Measurements from ENCODE around the gene RASSF5. TPM values are rescaled to one million over a fixed set of nuclear protein-coding genes. Genes with fewer than 3 reads are reported as not detected.

RASSF5 gene
- total RNA-seq, 4 donors from 2014 or later, result 14.0 to 16.4 (median 14.5) TPM

- Histone ChIP-seq H3K4me3 (replicated peaks in 1 of 3) (no peak overlapping the region), H3K27me3 (no peaks in the 10 kb centered on the region), H3K4me1 (peaks cover 20 to 43% of the 10 kb centered on the region in 2 donors), H3K9me3 (no peaks in the 10 kb centered on the region), H3K27ac (no peak overlapping the region), H3K36me3 (no peaks in the 10 kb centered on the region)
- DNase-seq, result no peak
- intact Hi-C loops (cut with DNase I), result loop anchor here (10.0 kb wide), 2 partner anchors 46 to 166 kb away; no protein-coding TSS in a partner anchor
- TF ChIP-seq POLR2A (IDR thresholded peaks at IDR 0.05), result no peak
- TF ChIP-seq, protein P1, sequence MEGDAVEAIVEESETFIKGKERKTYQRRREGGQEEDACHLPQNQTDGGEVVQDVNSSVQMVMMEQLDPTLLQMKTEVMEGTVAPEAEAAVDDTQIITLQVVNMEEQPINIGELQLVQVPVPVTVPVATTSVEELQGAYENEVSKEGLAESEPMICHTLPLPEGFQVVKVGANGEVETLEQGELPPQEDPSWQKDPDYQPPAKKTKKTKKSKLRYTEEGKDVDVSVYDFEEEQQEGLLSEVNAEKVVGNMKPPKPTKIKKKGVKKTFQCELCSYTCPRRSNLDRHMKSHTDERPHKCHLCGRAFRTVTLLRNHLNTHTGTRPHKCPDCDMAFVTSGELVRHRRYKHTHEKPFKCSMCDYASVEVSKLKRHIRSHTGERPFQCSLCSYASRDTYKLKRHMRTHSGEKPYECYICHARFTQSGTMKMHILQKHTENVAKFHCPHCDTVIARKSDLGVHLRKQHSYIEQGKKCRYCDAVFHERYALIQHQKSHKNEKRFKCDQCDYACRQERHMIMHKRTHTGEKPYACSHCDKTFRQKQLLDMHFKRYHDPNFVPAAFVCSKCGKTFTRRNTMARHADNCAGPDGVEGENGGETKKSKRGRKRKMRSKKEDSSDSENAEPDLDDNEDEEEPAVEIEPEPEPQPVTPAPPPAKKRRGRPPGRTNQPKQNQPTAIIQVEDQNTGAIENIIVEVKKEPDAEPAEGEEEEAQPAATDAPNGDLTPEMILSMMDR (IDR thresholded peaks at IDR 0.05), result no peak
- WGBS, 2 donors, result 62 to 81% methylated on average over 1 to 2 of the region's 2 CpGs
Measured at GRCh38 chr1:206498685-206499084, 8.6 kb upstream of the RASSF5 start.

DNA sequence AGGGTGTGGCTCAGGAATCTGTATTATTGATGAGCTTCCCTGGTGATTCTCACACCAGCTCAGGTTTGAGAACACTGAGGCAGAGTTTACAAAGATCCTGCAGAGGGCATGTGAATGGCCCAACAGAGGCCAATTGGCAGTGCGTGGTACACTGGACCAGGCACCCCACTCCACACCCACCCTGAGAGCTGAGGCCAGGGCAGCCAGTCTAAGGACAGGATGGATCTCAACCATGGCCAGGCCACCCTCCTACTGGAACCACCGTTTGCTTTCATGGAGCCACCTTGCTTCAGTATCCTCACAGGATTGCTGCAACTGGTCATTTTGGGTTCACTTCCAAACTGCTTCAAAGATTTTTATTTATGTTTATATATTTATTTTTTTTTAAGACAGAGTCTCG lies 7.3 kb upstream of the RASSF5 start:
- Histone ChIP-seq H3K4me1 (peaks cover 20 to 57% of the 10 kb centered on the region in 2 donors), H3K4me3 (replicated peaks in 1 of 3) (no peak overlapping the region), H3K36me3 (no peaks in the 10 kb centered on the region), H3K27me3 (no peaks in the 10 kb centered on the region), H3K9me3 (no peaks in the 10 kb centered on the region), H3K27ac (peak overlapping the region in 1 of 3 donors; percentile 90)
- intact Hi-C loops (cut with DNase I), result no loop called here
- DNase-seq, result no peak
- whole genome bisulfite sequencing, 2 donors, result 94 to 97% methylated on average over 3 of the region's 3 CpGs
- TF ChIP-seq, protein P1 (IDR thresholded peaks at IDR 0.05), result no peak
- TF ChIP-seq POLR2A (IDR thresholded peaks at IDR 0.05), result no peak

DNA sequence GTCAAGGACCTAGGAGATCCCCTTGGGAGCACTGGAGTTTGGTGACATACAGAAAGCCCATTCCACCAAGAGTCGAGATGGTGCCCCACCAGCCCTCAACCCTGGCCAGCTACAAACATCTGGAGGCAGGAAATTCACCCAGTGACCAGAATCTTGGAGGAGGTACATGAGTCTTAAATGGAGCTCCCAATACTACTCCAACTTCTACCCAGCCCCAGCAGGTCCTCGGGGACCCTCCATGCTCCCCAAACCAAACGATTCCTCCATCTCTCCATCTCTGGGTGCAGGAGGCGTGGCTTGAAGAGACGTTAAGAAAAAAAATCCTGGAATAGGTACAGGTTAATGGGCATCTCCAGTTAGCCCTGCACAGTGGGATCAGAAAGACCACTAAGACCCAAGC lies 5.5 kb upstream of the RASSF5 start:
- no peak for TF ChIP-seq POLR2A (IDR thresholded peaks at IDR 0.05)
- TF ChIP-seq, protein P1 (IDR thresholded peaks at IDR 0.05), result no peak
- intact Hi-C loops (cut with DNase I), result no loop called here
- DNase-seq, result no peak
- Histone ChIP-seq H3K36me3 (no peaks in the 10 kb centered on the region), H3K9me3 (no peaks in the 10 kb centered on the region), H3K27ac (peak overlapping the region; percentile 82 to 93 (median 90)), H3K27me3 (no peaks in the 10 kb centered on the region), H3K4me1 (peaks cover 16 to 58% of the 10 kb centered on the region in 2 donors), H3K4me3 (replicated peaks in 1 of 3) (no peak overlapping the region)
- WGBS, 2 donors, result 83 to 84% methylated on average over 5 of the region's 5 CpGs

DNA sequence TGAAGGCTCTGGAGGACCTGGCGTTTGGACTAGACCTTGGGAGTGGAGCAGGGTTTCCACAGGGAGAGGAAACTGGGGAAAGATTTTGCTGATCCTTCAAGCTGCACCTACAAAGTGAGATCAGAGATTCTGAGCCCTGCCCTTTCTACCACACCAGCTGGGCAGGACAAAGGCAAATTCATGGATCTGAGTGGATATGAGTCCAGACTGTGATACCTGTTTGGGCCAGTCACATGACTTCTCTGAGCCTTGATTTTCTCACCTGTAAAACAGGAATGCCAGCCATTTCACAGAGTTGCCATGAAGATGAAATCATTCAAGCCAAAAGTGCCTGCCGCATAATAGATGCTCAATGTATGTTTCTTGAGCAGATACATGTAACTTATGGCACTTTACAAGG lies 4.9 kb upstream of the RASSF5 start:
- no peaks in the 10 kb centered on the region for H3K36me3 ChIP-seq
- intact Hi-C loops (cut with DNase I), result no loop called here
- DNase-seq, result no peak
- peaks cover 19 to 59% of the 10 kb centered on the region in 2 donors for H3K4me1 ChIP-seq
- H3K27me3 ChIP-seq, result no peaks in the 10 kb centered on the region
- WGBS, 2 donors, result 94 to 95% methylated on average over 2 of the region's 2 CpGs
- TF ChIP-seq, protein P1 (IDR thresholded peaks at IDR 0.05), result no peak
- TF ChIP-seq POLR2A (IDR thresholded peaks at IDR 0.05), result no peak
- no peaks in the 10 kb centered on the region for H3K9me3 ChIP-seq
- H3K4me3 ChIP-seq (replicated peaks in 1 of 3), result no peak overlapping the region
- peak overlapping the region in 2 of 3 donors; percentile 82 to 90 for H3K27ac ChIP-seq

GRCh38 chr1:206502812-206503211 lies 4.5 kb upstream of the RASSF5 start:
- no peaks in the 10 kb centered on the region for H3K27me3 ChIP-seq
- no peak for DNase-seq
- H3K36me3 ChIP-seq, result no peaks in the 10 kb centered on the region
- peak overlapping the region in 1 of 3 donors; percentile 24 for H3K27ac ChIP-seq
- H3K4me3 ChIP-seq (replicated peaks in 1 of 3), result no peak overlapping the region
- 94% methylated on average over 1 of the region's 1 CpG for WGBS, 2 donors
- H3K4me1 ChIP-seq, result peaks cover 19 to 61% of the 10 kb centered on the region in 2 donors
- H3K9me3 ChIP-seq, result no peaks in the 10 kb centered on the region
- intact Hi-C loops (cut with DNase I), result no loop called here
- TF ChIP-seq, protein P1 (IDR thresholded peaks at IDR 0.05), result no peak
- no peak for TF ChIP-seq POLR2A (IDR thresholded peaks at IDR 0.05)
